Activated naive CD4-positive, alpha-beta T cell treated with anti-CD3 and anti-CD28 coated beads, Interleukin-2, amount 50 U/mL, for 16 hours (primary cell): Measurements from ENCODE around the gene EIF5B.

Experiments
- DNase-seq: peaks from one replicate; pipeline ENCODE4 v3.0.0-alpha.2; 2020

Gene EIF5B

DNA sequence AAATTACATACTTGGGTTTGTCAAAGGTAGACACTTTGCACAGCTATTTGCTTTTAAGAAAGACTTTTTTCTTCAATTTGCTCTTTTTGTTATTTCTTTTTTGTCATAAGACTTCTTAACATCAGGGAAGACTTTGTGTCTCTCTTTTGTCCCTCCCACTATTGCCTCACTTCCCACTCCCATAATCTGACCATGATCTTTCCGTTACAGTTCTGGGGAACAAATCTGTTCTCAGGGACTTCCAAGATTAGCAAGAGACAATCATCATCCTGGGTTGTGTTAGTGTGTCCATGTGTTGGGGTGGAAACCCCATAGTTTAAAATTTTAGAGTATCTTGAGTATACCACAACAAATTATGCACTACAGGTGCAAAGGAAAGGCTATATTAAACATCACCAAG, 77.4 kb downstream of the EIF5B start:
- no peak for DNase-seq

DNA sequence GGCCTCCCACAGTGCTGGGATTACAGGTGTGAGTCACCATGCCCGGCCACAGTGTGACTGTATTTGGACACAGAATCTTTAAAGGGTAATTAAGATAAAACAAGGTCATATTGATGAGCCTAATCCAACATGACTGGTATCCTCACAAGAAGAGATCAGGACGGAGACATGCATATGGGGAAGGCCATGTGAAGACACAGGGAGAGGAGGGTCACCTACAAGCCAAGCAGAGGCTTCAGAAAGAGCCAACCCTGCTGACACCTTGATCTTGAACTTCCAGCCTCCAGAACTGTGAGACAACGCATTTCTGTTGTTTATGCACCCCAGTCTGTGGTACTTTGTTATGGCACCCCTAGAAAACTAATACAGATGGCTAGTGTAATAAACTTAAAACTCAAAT, 80.2 kb downstream of the EIF5B start:
- DNase-seq, result no peak

GRCh38 chr2:99420031-99420430, 82.8 kb downstream of the EIF5B start:
- DNase-seq, result no peak

DNA sequence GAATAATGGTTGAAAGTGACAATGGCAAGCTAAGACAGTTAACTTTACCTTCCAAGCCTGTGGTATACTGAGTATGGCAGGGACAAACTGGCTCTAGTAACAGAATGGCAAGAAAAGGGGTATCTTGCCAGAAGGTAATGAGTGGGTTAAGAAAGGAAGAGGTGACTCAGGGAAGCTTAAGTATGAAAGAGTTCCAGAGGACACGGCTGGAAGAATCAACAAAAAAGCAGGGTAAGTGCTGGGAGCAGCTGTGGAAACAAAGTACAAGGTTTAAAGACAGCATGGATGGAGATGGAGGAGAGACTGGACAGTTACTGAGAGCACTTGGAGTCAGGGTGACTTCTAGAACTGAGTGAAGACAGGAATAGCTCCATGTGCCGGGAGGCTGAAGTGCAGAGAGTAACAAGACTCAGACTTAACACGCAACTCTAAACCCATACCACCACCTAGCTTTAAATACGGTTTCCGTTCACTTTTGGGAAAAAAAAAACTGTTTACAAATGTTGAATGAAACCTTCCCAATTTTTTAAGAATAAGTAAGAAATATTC, 83.6 kb downstream of the EIF5B start:
- no peak for DNase-seq

GRCh38 chr2:99421469-99421868, 84.3 kb downstream of the EIF5B start:
- no peak for DNase-seq

GRCh38 chr2:99422599-99422998, 85.4 kb downstream of the EIF5B start:
- DNase-seq, result no peak

DNA sequence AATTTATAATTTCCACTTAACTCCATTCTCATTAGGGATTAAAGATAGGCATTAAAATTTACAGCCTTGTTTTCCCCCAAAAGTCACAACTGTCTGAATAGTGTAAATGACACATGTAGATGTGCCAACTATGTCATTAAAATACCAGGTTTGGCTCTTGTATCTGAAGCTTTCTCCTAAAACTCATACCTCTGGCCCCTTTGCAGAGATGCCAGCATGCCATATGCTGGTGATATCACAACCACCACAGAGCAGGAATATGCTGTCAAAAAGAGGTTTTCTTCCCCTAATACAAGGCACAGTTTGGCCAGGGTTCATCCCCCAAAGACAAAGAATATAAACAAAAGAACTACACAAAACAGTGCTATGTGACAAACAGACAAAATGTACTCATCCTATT, 87.2 kb downstream of the EIF5B start:
- no peak for DNase-seq

- DNase-seq, result no peak
Observed at GRCh38 chr2:99425022-99425421, 87.8 kb downstream of the EIF5B start.

GRCh38 chr2:99430614-99431291, 93.6 kb downstream of the EIF5B start:
- DNase-seq, result no peak

- DNase-seq, result no peak
Observed at GRCh38 chr2:99431587-99432275, 94.5 kb downstream of the EIF5B start.

DNA sequence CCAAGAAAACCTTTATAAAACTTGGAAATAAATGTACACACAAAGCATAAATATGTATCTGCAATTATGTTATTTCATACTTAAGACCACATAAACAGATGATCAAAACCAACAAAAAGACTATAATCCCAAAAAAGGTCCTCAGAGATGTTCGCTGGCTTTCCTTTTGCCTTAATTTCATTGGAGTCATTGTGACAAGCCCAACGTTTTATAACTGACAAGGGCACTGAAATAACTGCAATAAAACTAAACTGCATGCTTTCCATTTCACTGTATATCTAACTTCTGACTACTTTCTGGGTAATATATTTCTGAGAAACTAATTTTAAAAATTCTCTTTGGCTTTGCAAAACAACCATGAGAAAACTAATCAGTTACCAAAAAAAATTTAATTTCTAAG, 96.2 kb downstream of the EIF5B start:
- no peak for DNase-seq

GRCh38 chr2:99436874-99437273, 99.7 kb downstream of the EIF5B start:
- no peak for DNase-seq

DNA sequence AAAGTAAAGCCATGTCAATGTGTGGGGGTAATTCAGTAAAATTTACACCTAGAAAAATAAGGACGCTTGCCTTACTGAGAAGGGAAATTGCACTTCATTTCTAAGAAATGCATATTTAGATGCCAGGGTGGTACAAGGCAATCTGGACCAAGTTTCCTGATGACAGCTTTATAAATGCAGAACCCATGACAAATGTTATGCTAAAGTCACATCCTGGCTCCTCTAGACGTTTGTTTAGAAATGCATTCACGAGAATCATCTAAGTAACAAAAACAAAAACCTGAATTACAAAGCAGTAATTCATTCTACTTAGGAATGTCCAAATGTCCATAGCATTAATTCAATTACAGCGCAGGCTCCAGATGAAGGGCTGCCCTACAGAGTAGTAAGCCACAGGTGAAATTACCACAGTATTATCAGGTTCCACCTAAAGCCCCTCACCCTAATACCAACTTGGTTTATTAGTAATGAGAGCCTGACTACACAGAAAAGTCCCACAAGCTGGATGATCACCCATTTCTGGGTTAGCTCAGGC, 102.8 kb downstream of the EIF5B start:
- DNase-seq, result no peak

- no peak for DNase-seq
Observed at GRCh38 chr2:99442837-99443236, 105.6 kb downstream of the EIF5B start.

- DNase-seq, result no peak
Observed at GRCh38 chr2:99444222-99444621, 107.0 kb downstream of the EIF5B start.

DNA sequence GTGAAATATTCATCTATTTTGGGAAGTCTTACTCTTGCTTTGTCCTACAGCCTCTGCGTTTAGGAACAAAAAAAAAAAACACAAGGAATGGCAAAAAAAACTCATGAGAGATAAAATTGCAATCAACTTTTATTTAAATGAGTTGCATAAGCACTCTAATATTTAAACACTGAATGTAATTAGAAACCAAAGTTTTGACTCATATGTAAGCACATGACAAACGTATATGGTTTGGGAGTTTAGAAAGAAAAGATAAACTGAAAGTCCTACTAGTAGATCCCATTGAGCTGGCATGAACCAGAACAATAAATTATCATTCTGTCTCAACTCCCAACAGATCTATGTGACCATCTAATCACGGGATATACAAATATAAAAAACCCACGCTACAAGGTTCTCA, 107.9 kb downstream of the EIF5B start:
- DNase-seq, result no peak

GRCh38 chr2:99448556-99448955, 111.4 kb downstream of the EIF5B start:
- DNase-seq, result no peak

GRCh38 chr2:99450199-99450598, 113.0 kb downstream of the EIF5B start:
- no peak for DNase-seq
